Endothelial cell of umbilical vein (primary cell): ENCODE measurements around the gene FA2H. TPM values are rescaled to one million over a fixed set of nuclear protein-coding genes. Genes with fewer than 3 reads are reported as not detected.

Source experiments
- BruUV-seq: library from RNA; stranded (reverse); fragments of 400-500 nt; replicated peaks from 2 replicates; lab custom pipeline; 2021; lab: Mats Ljungman, UMichigan
- CTCF ChIA-PET: fragments of 300-600, 350-600 bp; sonication (Branson Sonifier 250); formaldehyde crosslinking; loops from one replicate; lab custom pipeline; 2021; ENCODE audit warnings: antibody characterized with exemption, inconsistent platforms; lab: Charles Lee
- POLR2A ChIA-PET: fragments of 300-600, 350-600 bp; sonication (Branson Sonifier 250); formaldehyde crosslinking; loops from one replicate; lab custom pipeline; 2021; ENCODE audit warnings: antibody characterized with exemption, inconsistent platforms; lab: Charles Lee
- DNase-seq: peaks from one replicate; pipeline ENCODE4 v3.0.0-alpha.2; 2011; ENCODE audit warnings: low read depth, low spot score
- FAIRE-seq: peaks from 2 replicates; lab custom pipeline; 2011; peaks lifted over from hg19 to GRCh38; lab: Jason Lieb, UNC
- H2AFZ ChIP-seq: 2 replicates; pipeline ENCODE4 v1.6.0; 2012; ENCODE audit warnings: low read depth, low read length, control low read depth, inconsistent platforms
- H3K27ac ChIP-seq: 2 replicates; pipeline ENCODE4 v1.5.1; 2011; ENCODE audit warnings: low read depth, mild to moderate bottlenecking, control low read depth, low read length, moderate library complexity; ENCODE audit not compliant: insufficient read depth
- H3K27me3 ChIP-seq, 2 experiments: 2 replicates each; pipeline versions ENCODE4 v1.6.0 to v1.6.1; 2011; ENCODE audit warnings: low read length in 2 of 2, mixed read lengths in 1 of 2; ENCODE audit not compliant: control insufficient read depth in 2 of 2, insufficient read depth in 2 of 2
- H3K36me3 ChIP-seq, 2 experiments: 2 replicates in 1 of 2; 3 replicates in 1 of 2; pipeline ENCODE4 v1.5.1; 2011; ENCODE audit warnings: low read length in 2 of 2, mild to moderate bottlenecking in 1 of 2, moderate library complexity in 1 of 2; ENCODE audit not compliant: control insufficient read depth in 2 of 2, insufficient read depth in 2 of 2; ENCODE audit errors: extremely low read depth in 1 of 2
- H3K4me1 ChIP-seq: 3 replicates; pipeline ENCODE4 v1.5.1; 2011; ENCODE audit warnings: mild to moderate bottlenecking, low read length; ENCODE audit not compliant: control insufficient read depth, insufficient read depth; ENCODE audit errors: extremely low read depth
- H3K4me2 ChIP-seq: 2 replicates; pipeline ENCODE4 v1.6.1; 2011; ENCODE audit warnings: low read length, control low read depth, mixed read lengths; ENCODE audit not compliant: insufficient read depth
- H3K4me3 ChIP-seq, 3 experiments: fragments of 200-600 bp in 1 of 3; sonication (generic), shearing (Covaris generic) in 1 of 3; replicated peaks in 1 of 3; 2 replicates each; pipeline ENCODE4 v1.5.1; 2011 to 2016; ENCODE audit warnings: control low read depth in 3 of 3, low read length in 3 of 3, mild to moderate bottlenecking in 2 of 3, inconsistent platforms in 1 of 3, low read depth in 1 of 3, moderate library complexity in 1 of 3; ENCODE audit not compliant: insufficient read depth in 1 of 3
- H3K79me2 ChIP-seq: 2 replicates; pipeline ENCODE4 v1.6.0; 2012; ENCODE audit warnings: low read length, inconsistent platforms; ENCODE audit not compliant: control insufficient read depth, insufficient read depth
- H3K9ac ChIP-seq: replicated peaks from 2 replicates; pipeline ENCODE3; 2011; ENCODE audit warnings: low read length, control low read depth; ENCODE audit not compliant: insufficient read depth; ENCODE audit errors: extremely low read depth
- H3K9me1 ChIP-seq: replicated peaks from 3 replicates; pipeline ENCODE4 v1.6.0; 2011; ENCODE audit warnings: mild to moderate bottlenecking, low read length; ENCODE audit not compliant: control insufficient read depth, insufficient read depth; ENCODE audit errors: extremely low read depth
- H3K9me3 ChIP-seq: replicated peaks from 2 replicates; pipeline ENCODE4 v1.5.1; 2012; ENCODE audit warnings: low read length, inconsistent platforms; ENCODE audit not compliant: control insufficient read depth, insufficient read depth
- H4K20me1 ChIP-seq: replicated peaks from 2 replicates; pipeline ENCODE3; 2011; ENCODE audit warnings: mild to moderate bottlenecking, low read length; ENCODE audit not compliant: control insufficient read depth, insufficient read depth; ENCODE audit errors: extremely low read depth
- EZH2 ChIP-seq: IDR thresholded peaks from 2 replicates; pipeline ENCODE4 v1.6.1; 2012; ENCODE audit warnings: borderline replicate concordance, low read depth, mild to moderate bottlenecking, moderate library complexity, low read length, inconsistent platforms; ENCODE audit not compliant: severe bottlenecking
- FOS ChIP-seq: IDR thresholded peaks from 2 replicates; pipeline ENCODE4 v1.6.1; 2011; ENCODE audit warnings: mild to moderate bottlenecking, low read length, moderate library complexity, borderline replicate concordance; ENCODE audit not compliant: insufficient read depth
- GATA2 ChIP-seq: IDR thresholded peaks from 2 replicates; pipeline ENCODE4 v1.7.0; 2011; ENCODE audit warnings: low read depth, mild to moderate bottlenecking, moderate library complexity, mixed read lengths, low read length; ENCODE audit not compliant: insufficient read length, insufficient read depth
- JUN ChIP-seq: IDR thresholded peaks from 2 replicates; pipeline ENCODE4 v1.6.1; 2011; ENCODE audit warnings: borderline replicate concordance, low read depth; ENCODE audit not compliant: insufficient read length, insufficient read depth
- MYC ChIP-seq: IDR thresholded peaks from one replicate; pipeline ENCODE4 v1.6.1; 2011; ENCODE audit warnings: mild to moderate bottlenecking, low read depth, low read length
- POLR2A ChIP-seq: IDR thresholded peaks from 2 replicates; pipeline ENCODE4 v1.6.1; 2012; ENCODE audit warnings: low read depth, mild to moderate bottlenecking, control low read depth, low read length
- POLR2AphosphoS5 ChIP-seq: IDR thresholded peaks from 2 replicates; pipeline ENCODE4 v1.6.1; 2012; ENCODE audit warnings: low read depth, mild to moderate bottlenecking, control low read depth, low read length, moderate library complexity; ENCODE audit not compliant: insufficient read depth
- dilution Hi-C: fragments of 300-500 bp; cut with MboI; formaldehyde crosslinking; loops from one replicate; pipeline ENCODE4 v1.15.0; 2019; ENCODE audit warnings: low sequenced_read_pairs; ENCODE audit not compliant: extremely low pct_ligation_motif_present
- intact Hi-C: fragments of 100-400 bp; cut with micrococcal nuclease; formaldehyde crosslinking; loops from one replicate; pipeline ENCODE4 v1.10.0; 2022
- polyA plus RNA-seq, 4 experiments: library from polyadenylated mRNA; depleted of rRNA in 3 of 4; stranded (reverse) in 3 of 4; unstranded in 1 of 4; fragments of >200 nt; gene quantifications; 2 replicates each; pipeline versions ENCODE4 v1.2.1 to v1.2.3, GENCODE V29; 2011 to 2012; ENCODE audit warnings: missing spikeins in 1 of 4
- total RNA-seq: library from RNA; stranded (reverse); gene quantifications from 2 replicates; pipeline ENCODE4 v1.2.3, GENCODE V29; 2021
- TF ChIP-seq, protein P1 (sequence below): IDR thresholded peaks from 2 replicates; pipeline ENCODE4 v1.6.1; 2011; ENCODE audit not compliant: insufficient read depth, insufficient read length
- TF ChIP-seq, protein P2 (sequence below), 2 donors: IDR thresholded peaks; 1 replicate in 1 of 2; 2 replicates in 1 of 2; pipeline ENCODE4 v1.5.1; 2011; ENCODE audit warnings: low read length in 2 of 2, mild to moderate bottlenecking in 2 of 2, moderate library complexity in 2 of 2, control low read depth in 1 of 2, inconsistent platforms in 1 of 2, low read depth in 1 of 2; ENCODE audit not compliant: insufficient read depth in 1 of 2; ENCODE audit errors: extremely low read depth in 1 of 2

Gene FA2H
- total and polyA plus RNA-seq, 2 donors (not counting 3 experiments of a cell fraction or from before 2014, with no cell fraction given): not detected

GRCh38 chr16:74736531-74737157, 38.0 kb downstream of the FA2H start:
- H2AFZ ChIP-seq: no peak overlapping the region
- DNase-seq (no peak), FAIRE-seq (no peak)
- no TSS peak for BruUV-seq
- TF ChIP-seq FOS: no peak
- no peak for TF ChIP-seq MYC
- TF ChIP-seq EZH2: no peak
- TF ChIP-seq GATA2: no peak
- no peak for TF ChIP-seq POLR2AphosphoS5
- TF ChIP-seq JUN: no peak
- no peak for TF ChIP-seq POLR2A
- TF ChIP-seq, protein P1, sequence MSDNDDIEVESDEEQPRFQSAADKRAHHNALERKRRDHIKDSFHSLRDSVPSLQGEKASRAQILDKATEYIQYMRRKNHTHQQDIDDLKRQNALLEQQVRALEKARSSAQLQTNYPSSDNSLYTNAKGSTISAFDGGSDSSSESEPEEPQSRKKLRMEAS: no peak
- TF ChIP-seq, protein P2, sequence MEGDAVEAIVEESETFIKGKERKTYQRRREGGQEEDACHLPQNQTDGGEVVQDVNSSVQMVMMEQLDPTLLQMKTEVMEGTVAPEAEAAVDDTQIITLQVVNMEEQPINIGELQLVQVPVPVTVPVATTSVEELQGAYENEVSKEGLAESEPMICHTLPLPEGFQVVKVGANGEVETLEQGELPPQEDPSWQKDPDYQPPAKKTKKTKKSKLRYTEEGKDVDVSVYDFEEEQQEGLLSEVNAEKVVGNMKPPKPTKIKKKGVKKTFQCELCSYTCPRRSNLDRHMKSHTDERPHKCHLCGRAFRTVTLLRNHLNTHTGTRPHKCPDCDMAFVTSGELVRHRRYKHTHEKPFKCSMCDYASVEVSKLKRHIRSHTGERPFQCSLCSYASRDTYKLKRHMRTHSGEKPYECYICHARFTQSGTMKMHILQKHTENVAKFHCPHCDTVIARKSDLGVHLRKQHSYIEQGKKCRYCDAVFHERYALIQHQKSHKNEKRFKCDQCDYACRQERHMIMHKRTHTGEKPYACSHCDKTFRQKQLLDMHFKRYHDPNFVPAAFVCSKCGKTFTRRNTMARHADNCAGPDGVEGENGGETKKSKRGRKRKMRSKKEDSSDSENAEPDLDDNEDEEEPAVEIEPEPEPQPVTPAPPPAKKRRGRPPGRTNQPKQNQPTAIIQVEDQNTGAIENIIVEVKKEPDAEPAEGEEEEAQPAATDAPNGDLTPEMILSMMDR (IDR thresholded peaks at IDR 0.05; ENCODE audit: extremely low read depth in 1 of 2, insufficient read depth in 1 of 2, low read depth in 1 of 2, low read length in 2 of 2): no peak
- no peak overlapping the region for H3K4me3 ChIP-seq
- H3K9me3 ChIP-seq: no peaks in the 10 kb centered on the region
- intact Hi-C loops: no loop called here
- ChIA-PET POLR2A (no interaction called here), CTCF (interaction anchor here (1.3 kb wide), 1 partner anchor 10 kb away, joined by 3 read pairs; no protein-coding TSS in a partner anchor)
- no peak overlapping the region for H3K4me2 ChIP-seq
- no peak overlapping the region for H3K27ac ChIP-seq
- H3K79me2 ChIP-seq: no peaks in the 10 kb centered on the region
- H4K20me1 ChIP-seq: no peaks in the 10 kb centered on the region
- dilution Hi-C loops: no loop called here
- no peaks in the 10 kb centered on the region for H3K27me3 ChIP-seq
- no peaks in the 10 kb centered on the region for H3K36me3 ChIP-seq
- H3K4me1 ChIP-seq: no peaks in the 10 kb centered on the region
- no peaks in the 10 kb centered on the region for H3K9me1 ChIP-seq
- no peak overlapping the region for H3K9ac ChIP-seq
